NB4 (cell line): ENCODE measurements around the gene CIT.

Experiments used
- DNase-seq: peaks from one replicate; pipeline ENCODE4 v3.0.0; 2010; ENCODE audit warnings: low read depth
- H3K4me3 ChIP-seq: one replicate; pipeline ENCODE4 v1.5.1; 2011; ENCODE audit warnings: mild to moderate bottlenecking, low read depth, low read length, moderate library complexity
- MYC ChIP-seq: IDR thresholded peaks from 2 replicates; pipeline ENCODE4 v1.6.1; 2011; ENCODE audit warnings: low read depth, low read length
- POLR2A ChIP-seq: IDR thresholded peaks from 2 replicates; pipeline ENCODE4 v1.6.1; 2011; ENCODE audit warnings: mild to moderate bottlenecking; ENCODE audit not compliant: insufficient read length; ENCODE audit errors: extremely low read depth
- TF ChIP-seq, protein P1 (sequence below): IDR thresholded peaks from one replicate; pipeline ENCODE4 v1.5.1; 2012; ENCODE audit warnings: low read depth, low read length
- TF ChIP-seq, protein P2 (sequence below): IDR thresholded peaks from 2 replicates; pipeline ENCODE4 v1.6.1; 2011; ENCODE audit warnings: low read depth, low read length

The CIT gene

DNA sequence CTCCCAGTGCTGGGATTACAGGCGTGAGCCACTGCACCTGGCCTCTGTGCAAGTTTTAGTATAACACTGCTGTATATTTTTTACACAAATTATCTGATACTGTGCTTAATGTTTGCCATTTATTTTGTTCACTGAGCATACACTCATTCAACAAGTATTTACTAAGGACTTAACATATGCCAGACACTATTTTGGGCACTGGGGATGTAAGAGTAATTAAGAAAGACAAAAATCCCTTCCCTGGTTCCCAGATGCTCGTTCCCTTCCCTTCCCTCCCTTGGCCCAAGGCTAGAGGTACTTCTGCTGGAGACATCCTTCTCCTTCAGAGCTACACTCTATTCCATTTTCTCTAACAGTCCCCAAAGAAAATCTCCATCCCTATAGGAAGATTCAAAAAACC, 12.5 kb downstream of the CIT start:
- no peak overlapping the region for H3K4me3 ChIP-seq
- TF ChIP-seq, protein P1, sequence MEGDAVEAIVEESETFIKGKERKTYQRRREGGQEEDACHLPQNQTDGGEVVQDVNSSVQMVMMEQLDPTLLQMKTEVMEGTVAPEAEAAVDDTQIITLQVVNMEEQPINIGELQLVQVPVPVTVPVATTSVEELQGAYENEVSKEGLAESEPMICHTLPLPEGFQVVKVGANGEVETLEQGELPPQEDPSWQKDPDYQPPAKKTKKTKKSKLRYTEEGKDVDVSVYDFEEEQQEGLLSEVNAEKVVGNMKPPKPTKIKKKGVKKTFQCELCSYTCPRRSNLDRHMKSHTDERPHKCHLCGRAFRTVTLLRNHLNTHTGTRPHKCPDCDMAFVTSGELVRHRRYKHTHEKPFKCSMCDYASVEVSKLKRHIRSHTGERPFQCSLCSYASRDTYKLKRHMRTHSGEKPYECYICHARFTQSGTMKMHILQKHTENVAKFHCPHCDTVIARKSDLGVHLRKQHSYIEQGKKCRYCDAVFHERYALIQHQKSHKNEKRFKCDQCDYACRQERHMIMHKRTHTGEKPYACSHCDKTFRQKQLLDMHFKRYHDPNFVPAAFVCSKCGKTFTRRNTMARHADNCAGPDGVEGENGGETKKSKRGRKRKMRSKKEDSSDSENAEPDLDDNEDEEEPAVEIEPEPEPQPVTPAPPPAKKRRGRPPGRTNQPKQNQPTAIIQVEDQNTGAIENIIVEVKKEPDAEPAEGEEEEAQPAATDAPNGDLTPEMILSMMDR: no peak
- TF ChIP-seq, protein P2, sequence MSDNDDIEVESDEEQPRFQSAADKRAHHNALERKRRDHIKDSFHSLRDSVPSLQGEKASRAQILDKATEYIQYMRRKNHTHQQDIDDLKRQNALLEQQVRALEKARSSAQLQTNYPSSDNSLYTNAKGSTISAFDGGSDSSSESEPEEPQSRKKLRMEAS: no peak
- no peak for TF ChIP-seq MYC
- no peak for TF ChIP-seq POLR2A
- DNase-seq: no peak

DNA sequence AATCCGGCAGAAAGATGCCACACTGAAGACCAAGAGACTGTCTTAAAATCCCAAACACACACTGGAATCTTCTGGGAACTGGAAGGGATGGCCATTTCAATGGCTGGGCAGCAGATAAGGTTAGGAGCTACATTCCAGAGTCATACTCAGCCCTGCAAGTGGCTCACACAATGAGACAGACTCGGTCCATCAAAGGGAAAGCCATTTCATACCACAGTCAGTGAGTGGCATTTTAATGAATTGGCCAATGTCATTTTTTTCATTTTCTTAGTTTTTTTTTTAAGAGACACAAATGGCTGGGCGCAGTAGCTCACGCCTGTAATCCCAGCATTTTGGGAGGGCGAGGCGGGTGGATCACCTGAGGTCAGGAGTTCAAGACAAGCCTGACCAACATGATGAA, 17.9 kb downstream of the CIT start:
- H3K4me3 ChIP-seq: no peak overlapping the region
- no peak for DNase-seq
- no peak for TF ChIP-seq MYC
- TF ChIP-seq, protein P2: no peak
- TF ChIP-seq POLR2A: no peak
- TF ChIP-seq, protein P1: no peak

DNA sequence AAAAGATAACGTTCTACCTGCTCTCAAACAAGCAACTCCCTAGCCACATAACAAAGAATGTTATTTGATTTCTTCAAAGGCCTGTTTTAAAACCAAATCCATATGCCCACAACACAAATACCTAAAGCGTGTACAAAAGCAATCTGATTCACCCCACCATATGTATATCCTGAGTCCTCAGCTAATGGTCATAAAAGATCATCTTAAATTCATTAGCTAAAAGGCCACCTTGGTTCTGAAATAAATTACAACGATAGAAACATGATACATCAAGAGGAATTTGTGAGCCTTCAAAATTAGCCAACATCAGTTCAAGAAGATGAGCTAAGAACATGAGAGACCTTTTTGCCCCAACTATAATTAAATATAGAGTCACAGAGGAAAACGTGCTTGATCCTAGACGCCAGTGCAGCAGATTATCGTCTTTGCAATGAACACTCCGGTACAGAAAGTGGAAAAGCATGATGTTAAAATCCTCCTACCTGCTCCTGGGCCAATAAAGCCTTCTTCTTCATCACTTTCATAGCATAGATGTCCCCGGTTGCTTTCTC, 20.0 kb downstream of the CIT start:
- no peak for TF ChIP-seq MYC
- TF ChIP-seq, protein P2: no peak
- TF ChIP-seq POLR2A: no peak
- TF ChIP-seq, protein P1: no peak
- H3K4me3 ChIP-seq: no peak overlapping the region
- no peak for DNase-seq

DNA sequence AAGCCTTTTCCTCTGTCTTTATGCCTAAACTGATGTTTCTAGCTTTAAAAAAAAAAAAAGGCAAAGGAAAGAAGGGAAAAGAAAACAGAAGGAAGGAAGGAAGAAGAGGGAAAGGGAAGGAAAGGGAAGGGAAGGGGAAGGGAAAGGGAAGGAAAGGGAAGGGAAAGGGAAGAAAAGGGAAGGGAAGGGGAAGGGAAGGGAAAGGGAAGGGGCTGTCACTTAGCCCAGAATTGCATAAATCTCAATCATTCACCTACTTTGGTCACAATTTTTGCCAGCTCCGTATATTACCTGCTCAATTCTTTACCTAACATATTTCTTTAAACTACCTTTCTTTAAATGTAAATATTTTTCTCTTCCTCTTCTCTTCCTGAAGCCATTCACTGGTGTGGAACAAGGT, 26.8 kb downstream of the CIT start:
- no peak overlapping the region for H3K4me3 ChIP-seq
- DNase-seq: no peak
- no peak for TF ChIP-seq POLR2A
- TF ChIP-seq, protein P2: no peak
- TF ChIP-seq MYC: no peak
- TF ChIP-seq, protein P1: no peak

DNA sequence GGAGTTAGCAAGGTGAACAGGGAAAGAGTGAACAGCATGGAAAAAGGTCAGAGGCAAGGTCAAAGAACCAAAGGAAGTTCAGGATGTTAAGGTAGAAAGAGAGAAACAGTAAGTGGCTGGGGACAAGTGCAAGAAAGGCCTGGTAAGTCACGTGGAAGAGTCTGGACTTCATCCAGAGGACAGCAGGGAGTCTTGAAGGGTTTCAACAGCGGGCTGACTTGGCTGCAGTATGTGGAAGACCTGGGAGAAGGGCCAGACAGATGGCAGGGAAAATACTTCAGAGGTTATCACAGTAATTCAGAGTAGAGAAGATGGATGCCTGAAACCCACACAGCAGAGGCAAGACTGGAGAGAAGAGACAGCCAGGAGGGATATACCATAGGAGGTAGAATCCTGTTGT, 34.0 kb downstream of the CIT start:
- TF ChIP-seq, protein P1: no peak
- TF ChIP-seq MYC (no peak), POLR2A (no peak)
- TF ChIP-seq, protein P2: no peak
- DNase-seq: no peak
- no peak overlapping the region for H3K4me3 ChIP-seq
